Measurements from ENCODE around the gene ZNHIT2.

ZNHIT2 gene

GRCh38 chr11:65067446-65067845 lies 50.1 kb downstream of the ZNHIT2 start:
- ChIA-PET POLR2A (no interaction called here), CTCF (interaction anchor here (2.9 kb wide), 1 partner anchor 10 kb away, joined by 7 read pairs; no protein-coding TSS in a partner anchor)
- no peaks in the 10 kb centered on the region for H3K27me3 ChIP-seq (replicated peaks in 2 of 5; ENCODE audit: control insufficient read depth in 4 of 5, insufficient read depth in 5 of 5, low read length in 4 of 5)
- peaks cover 0 to under 1% (median 0%) of the 10 kb centered on the region in 4 experiments for H3K4me1 ChIP-seq (ENCODE audit: control extremely low read depth in 1 of 4, control insufficient read depth in 4 of 4, insufficient read depth in 4 of 4, low read length in 3 of 4)
- no peak for DNase-seq
- H3K4me3 ChIP-seq (ENCODE audit: control insufficient read depth in 1 of 7, extremely low read depth in 1 of 7, insufficient read depth in 4 of 7, low read depth in 2 of 7, low read length in 6 of 7) = no peak overlapping the region
- H3K9me3 ChIP-seq (ENCODE audit: control extremely low read depth in 1 of 5, control insufficient read depth in 4 of 5, insufficient read depth in 2 of 5, low read depth in 1 of 5, low read length in 4 of 5) = no peaks in the 10 kb centered on the region
- H3K27ac ChIP-seq (ENCODE audit: insufficient read depth in 1 of 2, low read depth in 1 of 2, low read length in 2 of 2, poor library complexity in 1 of 2, severe bottlenecking in 2 of 2) = no peak overlapping the region
- 96% methylated on average over 3 of the region's 10 CpGs for WGBS (ENCODE audit: insufficient coverage)
- no peaks in the 10 kb centered on the region for H3K36me3 ChIP-seq (ENCODE audit: control insufficient read depth in 4 of 4, insufficient read depth in 4 of 4, low read length in 3 of 4)

GRCh38 chr11:65066805-65067291 lies 50.7 kb downstream of the ZNHIT2 start:
- ChIA-PET POLR2A (no interaction called here), CTCF (interaction anchor here (1.3 to 2.9 kb wide), 3 partner anchors 9 to 11 kb away, joined by 3 to 7 read pairs (median 4); no protein-coding TSS in a partner anchor)
- peaks cover 0 to 2% (median 0%) of the 10 kb centered on the region in 4 experiments for H3K4me1 ChIP-seq (ENCODE audit: control extremely low read depth in 1 of 4, control insufficient read depth in 4 of 4, insufficient read depth in 4 of 4, low read length in 3 of 4)
- H3K27me3 ChIP-seq (replicated peaks in 2 of 5; ENCODE audit: control insufficient read depth in 4 of 5, insufficient read depth in 5 of 5, low read length in 4 of 5) = no peaks in the 10 kb centered on the region
- no peaks in the 10 kb centered on the region for H3K36me3 ChIP-seq (ENCODE audit: control insufficient read depth in 4 of 4, insufficient read depth in 4 of 4, low read length in 3 of 4)
- no peak for DNase-seq
- WGBS (ENCODE audit: insufficient coverage) = 95% methylated on average over 3 of the region's 4 CpGs
- H3K4me3 ChIP-seq (ENCODE audit: control insufficient read depth in 1 of 7, extremely low read depth in 1 of 7, insufficient read depth in 4 of 7, low read depth in 2 of 7, low read length in 6 of 7) = no peak overlapping the region
- no peaks in the 10 kb centered on the region for H3K9me3 ChIP-seq (ENCODE audit: control extremely low read depth in 1 of 5, control insufficient read depth in 4 of 5, insufficient read depth in 2 of 5, low read depth in 1 of 5, low read length in 4 of 5)
- H3K27ac ChIP-seq (ENCODE audit: insufficient read depth in 1 of 2, low read depth in 1 of 2, low read length in 2 of 2, poor library complexity in 1 of 2, severe bottlenecking in 2 of 2) = no peak overlapping the region
